Measurements from ENCODE around the gene SMARCD2. TPM values are rescaled to one million over a fixed set of nuclear protein-coding genes. Genes with fewer than 3 reads are reported as not detected.

The SMARCD2 gene
- total RNA-seq, 1 donor from 2014 or later, result 98.5 TPM

DNA sequence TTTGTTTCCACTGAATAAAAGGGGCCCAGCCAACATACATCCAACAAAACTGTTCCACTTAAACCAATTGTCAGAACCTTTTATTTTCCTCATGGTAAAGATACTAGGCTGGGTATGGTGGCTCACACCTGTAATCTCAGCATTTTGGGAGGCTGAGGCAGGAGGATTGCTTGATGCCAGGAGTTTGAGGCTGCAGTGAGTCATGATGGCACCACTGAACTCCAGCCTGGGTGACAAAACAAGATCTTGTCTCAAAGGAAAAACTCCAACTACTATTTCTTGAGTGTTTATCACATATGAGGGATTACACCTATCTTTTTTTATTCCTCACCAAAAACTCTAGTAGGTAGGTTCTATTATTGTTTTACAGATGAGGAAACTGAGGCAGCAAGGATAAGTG, 19.9 kb downstream of the SMARCD2 start:
- TF ChIP-seq, protein P1, sequence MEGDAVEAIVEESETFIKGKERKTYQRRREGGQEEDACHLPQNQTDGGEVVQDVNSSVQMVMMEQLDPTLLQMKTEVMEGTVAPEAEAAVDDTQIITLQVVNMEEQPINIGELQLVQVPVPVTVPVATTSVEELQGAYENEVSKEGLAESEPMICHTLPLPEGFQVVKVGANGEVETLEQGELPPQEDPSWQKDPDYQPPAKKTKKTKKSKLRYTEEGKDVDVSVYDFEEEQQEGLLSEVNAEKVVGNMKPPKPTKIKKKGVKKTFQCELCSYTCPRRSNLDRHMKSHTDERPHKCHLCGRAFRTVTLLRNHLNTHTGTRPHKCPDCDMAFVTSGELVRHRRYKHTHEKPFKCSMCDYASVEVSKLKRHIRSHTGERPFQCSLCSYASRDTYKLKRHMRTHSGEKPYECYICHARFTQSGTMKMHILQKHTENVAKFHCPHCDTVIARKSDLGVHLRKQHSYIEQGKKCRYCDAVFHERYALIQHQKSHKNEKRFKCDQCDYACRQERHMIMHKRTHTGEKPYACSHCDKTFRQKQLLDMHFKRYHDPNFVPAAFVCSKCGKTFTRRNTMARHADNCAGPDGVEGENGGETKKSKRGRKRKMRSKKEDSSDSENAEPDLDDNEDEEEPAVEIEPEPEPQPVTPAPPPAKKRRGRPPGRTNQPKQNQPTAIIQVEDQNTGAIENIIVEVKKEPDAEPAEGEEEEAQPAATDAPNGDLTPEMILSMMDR (IDR thresholded peaks at IDR 0.05; ENCODE audit: insufficient read depth, low read length, severe bottlenecking), result no peak
- DNase-seq (ENCODE audit: low read depth) (no peak), FAIRE-seq (no peak)
- H3K36me3 ChIP-seq (ENCODE audit: control insufficient read depth, insufficient read depth, low read length), result peaks cover 27% of the 10 kb centered on the region
- H3K27me3 ChIP-seq (ENCODE audit: control insufficient read depth, insufficient read depth, low read length), result no peaks in the 10 kb centered on the region
- H3K4me3 ChIP-seq (ENCODE audit: low read depth, low read length), result no peak overlapping the region

DNA sequence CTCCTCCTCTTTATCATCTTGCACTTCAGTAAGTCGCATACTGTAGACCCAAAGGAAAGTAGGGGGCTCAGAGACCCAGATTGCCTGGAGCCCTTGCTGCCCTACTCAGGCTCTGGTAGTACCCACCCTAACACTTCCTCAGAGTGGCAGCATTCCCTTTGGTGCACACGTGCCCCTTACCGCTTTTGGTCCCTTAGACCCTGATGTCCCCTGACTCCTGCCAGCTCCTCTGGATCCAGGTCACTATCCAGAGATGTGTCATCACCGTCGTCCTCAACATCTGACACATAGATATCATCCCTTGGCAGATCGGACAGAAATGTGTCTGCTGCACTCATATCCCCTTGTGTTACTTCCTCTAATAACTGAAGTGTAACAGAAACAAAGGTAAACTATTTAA, 20.7 kb downstream of the SMARCD2 start:
- Histone ChIP-seq H3K36me3 (ENCODE audit: control insufficient read depth, insufficient read depth, low read length) (peaks cover 30% of the 10 kb centered on the region), H3K27me3 (ENCODE audit: control insufficient read depth, insufficient read depth, low read length) (no peaks in the 10 kb centered on the region), H3K4me3 (ENCODE audit: low read depth, low read length) (no peak overlapping the region)
- DNase-seq (ENCODE audit: low read depth), result no peak
- FAIRE-seq, result no peak
- TF ChIP-seq, protein P1 (IDR thresholded peaks at IDR 0.05; ENCODE audit: insufficient read depth, low read length, severe bottlenecking), result no peak

DNA sequence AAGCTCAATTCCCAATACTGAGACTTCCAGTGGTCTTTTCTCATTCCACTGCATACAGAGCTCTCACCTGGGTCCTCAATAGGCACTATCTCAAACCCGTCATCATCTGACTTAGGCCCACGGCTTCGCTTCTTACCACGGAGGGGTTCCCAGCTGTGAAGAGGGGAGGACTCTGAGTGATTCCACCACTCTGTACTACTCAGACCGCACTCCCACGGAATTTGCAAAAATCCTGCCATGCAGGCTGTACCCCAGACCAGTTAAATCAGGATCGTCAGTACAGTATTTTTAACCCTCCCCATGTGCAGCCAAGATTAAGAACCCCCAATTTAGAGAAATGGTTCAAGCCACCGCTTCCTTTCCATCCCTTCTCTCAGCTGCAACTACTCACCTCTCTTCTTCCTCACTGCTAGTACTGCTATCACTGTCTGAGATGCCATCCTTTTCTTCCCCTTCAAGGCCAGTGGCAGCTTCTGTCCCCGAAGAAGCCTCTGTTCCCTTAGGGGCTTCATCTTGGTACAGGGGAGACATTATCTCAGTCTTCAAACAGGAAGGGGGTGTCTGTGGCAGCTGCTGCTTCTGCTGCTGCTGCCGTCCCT, 21.4 kb downstream of the SMARCD2 start:
- DNase-seq (ENCODE audit: low read depth), result no peak
- TF ChIP-seq, protein P1 (IDR thresholded peaks at IDR 0.05; ENCODE audit: insufficient read depth, low read length, severe bottlenecking), result no peak
- H3K27me3 ChIP-seq (ENCODE audit: control insufficient read depth, insufficient read depth, low read length), result no peaks in the 10 kb centered on the region
- no peak for FAIRE-seq
- H3K4me3 ChIP-seq (ENCODE audit: low read depth, low read length), result no peak overlapping the region
- H3K36me3 ChIP-seq (ENCODE audit: control insufficient read depth, insufficient read depth, low read length), result peaks cover 30% of the 10 kb centered on the region

DNA sequence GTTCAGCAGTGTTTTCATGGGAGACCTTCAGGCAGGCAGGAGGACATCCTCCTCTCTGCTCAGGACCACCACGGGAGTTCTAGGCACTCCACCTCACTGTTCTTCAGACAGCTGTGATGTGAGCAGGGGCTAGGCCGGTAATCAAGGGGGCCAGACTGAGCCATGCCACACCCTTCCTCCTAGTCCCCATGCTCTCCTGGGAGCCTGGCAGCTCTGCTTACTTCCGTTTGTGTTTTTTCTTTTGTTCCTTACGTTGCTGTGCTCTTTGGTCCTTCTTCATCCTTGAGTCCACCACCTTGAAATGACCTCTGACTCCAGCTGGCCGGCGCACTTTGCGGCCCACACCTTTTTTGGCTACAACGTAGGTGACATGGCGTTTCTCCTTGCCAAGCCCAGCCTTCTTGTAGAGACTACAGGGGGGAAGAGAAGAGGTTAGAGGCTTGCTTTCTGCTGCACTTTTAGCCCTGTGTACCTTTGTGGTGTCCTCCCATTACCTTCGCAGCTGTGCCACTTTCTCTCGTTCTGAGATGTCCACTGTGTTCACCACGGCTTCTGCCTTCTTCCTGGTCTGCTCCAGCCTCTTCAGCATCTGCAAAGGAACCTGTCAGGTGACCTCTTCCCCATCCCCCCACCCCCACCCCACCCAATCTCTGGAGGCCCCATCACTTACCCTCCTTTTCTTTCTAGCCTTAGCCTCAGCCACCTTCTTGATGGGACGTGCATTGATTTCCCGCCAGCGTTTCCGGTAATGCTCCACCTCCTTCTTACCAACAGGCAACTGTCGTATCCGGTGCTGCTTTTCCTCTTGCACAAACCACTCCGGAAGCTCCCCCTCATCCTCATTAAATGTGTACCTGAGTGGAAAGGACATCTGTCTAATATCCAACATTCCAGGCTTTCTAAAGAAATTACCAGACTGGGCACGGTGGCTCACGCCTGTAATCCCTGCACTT, 22.6 kb downstream of the SMARCD2 start:
- H3K4me3 ChIP-seq (ENCODE audit: low read depth, low read length), result no peak overlapping the region
- TF ChIP-seq, protein P1 (IDR thresholded peaks at IDR 0.05; ENCODE audit: insufficient read depth, low read length, severe bottlenecking), result no peak
- H3K36me3 ChIP-seq (ENCODE audit: control insufficient read depth, insufficient read depth, low read length), result peaks cover 34% of the 10 kb centered on the region
- FAIRE-seq (no peak), DNase-seq (ENCODE audit: low read depth) (no peak)
- no peaks in the 10 kb centered on the region for H3K27me3 ChIP-seq (ENCODE audit: control insufficient read depth, insufficient read depth, low read length)

- Histone ChIP-seq H3K27me3 (ENCODE audit: control insufficient read depth, insufficient read depth, low read length) (no peaks in the 10 kb centered on the region), H3K36me3 (ENCODE audit: control insufficient read depth, insufficient read depth, low read length) (peaks cover 31% of the 10 kb centered on the region), H3K4me3 (ENCODE audit: low read depth, low read length) (no peak overlapping the region)
- DNase-seq (ENCODE audit: low read depth) (no peak), FAIRE-seq (no peak)
- TF ChIP-seq, protein P1 (IDR thresholded peaks at IDR 0.05; ENCODE audit: insufficient read depth, low read length, severe bottlenecking), result no peak
Observed at GRCh38 chr17:63819131-63819530, 23.4 kb downstream of the SMARCD2 start.

All from bronchial epithelial cell (primary cell).